Lung (tissue), 12 donors: ENCODE data around the gene FLT3LG. TPM values are rescaled to one million over a fixed set of nuclear protein-coding genes. Genes with fewer than 3 reads are reported as not detected.

ENCODE experiments used
- ATAC-seq: fragments of 200-7000 bp; cut with Tn5 transposase; one replicate; pipeline ENCODE4 v1.9.1; 2020; ENCODE audit warnings: moderate number of reproducible peaks; ENCODE audit not compliant: insufficient read depth, low FRiP score
- DNase-seq, 3 donors: peaks; one replicate each; pipeline ENCODE4 v3.0.0-alpha.2; 2013 to 2017
- H3K27ac ChIP-seq, 2 donors: one replicate each; pipeline ENCODE4 v1.5.1; 2013; ENCODE audit warnings: mild to moderate bottlenecking in 2 of 2, moderate library complexity in 2 of 2, control low read depth in 1 of 2, inconsistent platforms in 1 of 2, low read depth in 1 of 2, low read length in 1 of 2
- H3K27me3 ChIP-seq, 3 donors: one replicate each; pipeline ENCODE4 v1.5.1; 2013; ENCODE audit warnings: low read length in 2 of 3; ENCODE audit not compliant: control insufficient read depth in 3 of 3, insufficient read depth in 3 of 3
- H3K36me3 ChIP-seq, 4 donors: one replicate each; pipeline ENCODE4 v1.5.1; 2013; ENCODE audit warnings: low read length in 4 of 4, mild to moderate bottlenecking in 1 of 4, moderate library complexity in 1 of 4; ENCODE audit not compliant: control insufficient read depth in 4 of 4, insufficient read depth in 4 of 4
- H3K4me1 ChIP-seq, 5 donors: one replicate each; pipeline ENCODE4 v1.5.1; 2013; ENCODE audit warnings: low read length in 5 of 5, mild to moderate bottlenecking in 2 of 5, moderate library complexity in 1 of 5; ENCODE audit not compliant: control insufficient read depth in 5 of 5, insufficient read depth in 5 of 5
- H3K4me3 ChIP-seq: one replicate; pipeline ENCODE4 v1.5.1; 2013; ENCODE audit warnings: mild to moderate bottlenecking, control low read depth, moderate library complexity
- H3K9ac ChIP-seq, 2 donors: one replicate each; pipeline ENCODE4 v1.5.1; 2013; ENCODE audit warnings: low read length in 2 of 2, control low read depth in 1 of 2; ENCODE audit not compliant: insufficient read depth in 1 of 2
- H3K9me3 ChIP-seq, 4 donors: one replicate each; pipeline ENCODE4 v1.5.1; 2013; ENCODE audit warnings: low read length in 3 of 4, mild to moderate bottlenecking in 1 of 4, moderate library complexity in 1 of 4; ENCODE audit not compliant: control insufficient read depth in 4 of 4, insufficient read depth in 3 of 4
- CTCF ChIP-seq: IDR thresholded peaks from 2 replicates; pipeline ENCODE4 v1.5.1; 2012; ENCODE audit warnings: mild to moderate bottlenecking; ENCODE audit errors: control extremely low read depth, extremely low read depth
- WGBS, 2 donors: extraction: QIAGEN DNeasy Blood & Tissue Kit; methylation state at CpG; one replicate each; pipeline ENCODE4 v1.1.7; 2013; 5-methylcytosine and 5-hydroxymethylcytosine counted together
- polyA plus RNA-seq, 2 donors: library from polyadenylated mRNA; stranded (reverse); fragments of 200-250 nt; gene quantifications; one replicate each; pipeline ENCODE4 v1.2.1, GENCODE V29; 2013
- total RNA-seq, 2 donors: library from RNA; depleted of rRNA in 1 of 2; stranded (reverse); fragments of >200 nt in 1 of 2; gene quantifications; one replicate each; pipeline ENCODE4 v1.2.1, GENCODE V29; 2014 to 2021
- donor health status: control.
- donor health status: control.
- donor health status: Bipolar disorder and iron deficiency.
- donor health status: healthy.
- donor health status: DM: yes; HTN: yes; CAD: no.

Gene FLT3LG
- total and polyA plus RNA-seq, 4 donors, result 2.9 to 15.0 (median 9.2) TPM

DNA sequence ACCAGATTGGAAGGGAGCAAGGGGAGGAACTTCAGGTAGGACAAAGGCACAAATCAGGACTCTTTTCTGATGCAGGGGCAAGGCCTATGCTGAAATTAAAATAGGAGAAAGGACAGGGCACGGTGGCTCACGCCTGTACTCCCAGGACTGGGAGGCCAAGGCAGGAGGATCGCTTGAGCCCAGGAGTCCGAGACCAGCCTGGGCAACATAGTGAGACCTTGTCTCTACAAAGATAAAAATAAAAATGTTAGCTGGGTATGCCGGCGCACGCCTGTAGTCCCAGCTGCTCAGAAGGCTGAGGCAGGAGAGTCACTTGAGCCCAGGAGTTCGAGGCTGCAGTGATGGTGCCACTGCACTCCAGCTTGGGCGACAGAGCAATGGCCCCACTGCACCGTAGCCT lies 38.3 kb upstream of the FLT3LG start:
- 86 to 93% methylated on average over 10 of the region's 10 CpGs for WGBS, 2 donors
- Histone ChIP-seq H3K36me3 (no peaks in the 10 kb centered on the region), H3K27me3 (peaks cover 4 to 99% (median 91%) of the 10 kb centered on the region in 3 donors), H3K27ac (no peak overlapping the region), H3K9ac (no peak overlapping the region), H3K9me3 (peaks cover 0 to 6% (median 0%) of the 10 kb centered on the region in 4 donors), H3K4me1 (peaks cover 0 to 5% (median 0%) of the 10 kb centered on the region in 5 donors), H3K4me3 (no peak overlapping the region)
- no peak for TF ChIP-seq CTCF
- DNase-seq (no peak), ATAC-seq (no peak)

DNA sequence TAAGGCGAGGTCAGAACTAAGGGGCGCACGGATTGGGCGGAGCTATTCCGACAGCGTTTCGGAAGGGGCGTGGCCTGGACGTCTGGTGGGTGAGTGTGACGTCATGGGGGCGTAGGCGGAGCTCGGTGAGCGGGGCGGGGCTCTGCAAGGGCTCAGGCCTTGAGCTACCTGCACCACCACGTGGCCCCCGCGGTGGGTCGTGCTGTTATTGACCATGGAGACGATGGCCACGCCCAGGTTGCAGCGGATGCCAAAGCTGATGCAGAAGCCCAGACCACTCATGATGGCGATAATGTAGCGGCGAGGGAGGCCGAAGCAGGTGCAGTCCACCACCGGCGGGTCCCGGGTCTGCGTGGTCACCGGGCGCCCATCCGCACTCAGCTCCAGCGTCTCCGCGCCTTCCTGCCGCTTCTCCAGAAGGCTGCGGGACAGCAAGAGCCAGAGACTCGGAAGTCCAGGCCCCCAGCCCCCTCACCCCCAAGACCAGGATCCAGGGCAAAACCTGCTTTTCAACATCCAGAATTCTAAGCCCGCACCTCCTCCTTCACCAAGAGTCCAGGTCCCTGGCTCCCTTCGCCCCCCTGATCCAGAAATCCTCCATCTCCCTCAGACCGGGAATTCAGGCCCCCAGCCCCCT lies 37.5 kb upstream of the FLT3LG start:
- Histone ChIP-seq H3K27ac (no peak overlapping the region), H3K27me3 (peaks cover 4 to 96% (median 87%) of the 10 kb centered on the region in 3 donors), H3K36me3 (no peaks in the 10 kb centered on the region), H3K4me1 (peaks cover 0 to 5% (median 0%) of the 10 kb centered on the region in 5 donors), H3K9me3 (peaks cover 0 to 3% (median 0%) of the 10 kb centered on the region in 4 donors), H3K4me3 (no peak overlapping the region), H3K9ac (no peak overlapping the region)
- peak in 1 of 3 donors; percentile 58 for DNase-seq
- ATAC-seq, result no peak
- no peak for TF ChIP-seq CTCF
- 7 to 10% methylated on average over 34 to 42 of the region's 42 CpGs for WGBS, 2 donors

DNA sequence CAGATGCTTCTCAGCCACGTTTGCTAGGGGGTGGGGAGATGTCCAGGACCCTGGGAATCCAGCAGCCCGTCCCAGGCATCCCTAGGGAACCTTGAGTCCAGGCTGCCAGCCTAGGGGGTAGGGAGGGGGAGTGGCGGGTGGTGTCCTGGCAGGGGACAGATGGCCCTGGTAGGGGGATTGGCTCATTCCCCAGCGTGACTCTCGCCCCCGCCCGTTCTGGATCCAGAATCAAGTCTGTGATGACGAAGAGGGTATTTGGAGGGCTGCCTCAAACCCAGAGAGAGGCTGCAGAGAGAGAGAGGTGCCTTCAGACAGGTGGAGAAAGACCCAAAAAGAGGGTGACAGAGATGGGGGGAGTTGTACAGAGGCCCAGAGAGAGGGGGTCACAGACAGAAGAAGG lies 36.8 kb upstream of the FLT3LG start:
- Histone ChIP-seq H3K9me3 (peaks cover 0 to 3% (median 0%) of the 10 kb centered on the region in 4 donors), H3K9ac (no peak overlapping the region), H3K36me3 (no peaks in the 10 kb centered on the region), H3K27me3 (peaks cover 4 to 96% (median 87%) of the 10 kb centered on the region in 3 donors), H3K4me3 (no peak overlapping the region), H3K27ac (no peak overlapping the region), H3K4me1 (peaks cover 0 to 5% (median 0%) of the 10 kb centered on the region in 5 donors)
- ATAC-seq (no peak), DNase-seq (no peak)
- no peak for TF ChIP-seq CTCF
- WGBS, 2 donors, result 16 to 27% methylated on average over 8 of the region's 8 CpGs

GRCh38 chr19:49438261-49438660 lies 35.8 kb upstream of the FLT3LG start:
- peaks cover 4 to 92% (median 79%) of the 10 kb centered on the region in 3 donors for H3K27me3 ChIP-seq
- WGBS, 2 donors, result 5 to 14% methylated on average over 6 of the region's 6 CpGs

More at GRCh38 chr19:49438261-49438660, 35.8 kb upstream of the FLT3LG start:
- no peak for TF ChIP-seq CTCF
- H3K9ac ChIP-seq, result no peak overlapping the region
- peaks cover 0 to 5% (median 0%) of the 10 kb centered on the region in 5 donors for H3K4me1 ChIP-seq
- no peak overlapping the region for H3K4me3 ChIP-seq
- H3K9me3 ChIP-seq, result peaks cover 0 to 3% (median 0%) of the 10 kb centered on the region in 4 donors
- DNase-seq, result no peak
- H3K27ac ChIP-seq, result no peak overlapping the region
- ATAC-seq, result no peak
- no peaks in the 10 kb centered on the region for H3K36me3 ChIP-seq
